Calu3 (cell line): ENCODE results near the gene OTUD6A. TPM values are rescaled to one million over a fixed set of nuclear protein-coding genes. Genes with fewer than 3 reads are reported as not detected.

Experiments
- BruUV-seq: library from RNA; stranded (reverse); fragments of 400-500 nt; replicated peaks from 2 replicates; lab custom pipeline; 2021; lab: Mats Ljungman, UMichigan
- CTCF ChIA-PET: fragments of 300-600 bp; sonication (Branson Sonifier 250); formaldehyde crosslinking; loops from one replicate; lab custom pipeline; 2022; ENCODE audit warnings: antibody characterized with exemption; lab: Charles Lee
- DNase-seq: peaks from one replicate; pipeline ENCODE4 v3.0.0; 2022
- H3K27ac Mint-ChIP-seq: one replicate; pipeline ENCODE4 v1.8.0; 2022; ENCODE audit warnings: mixed read lengths; ENCODE audit not compliant: unreplicated experiment
- H3K27me3 Mint-ChIP-seq: one replicate; pipeline ENCODE4 v1.8.0; 2022; ENCODE audit warnings: mixed read lengths; ENCODE audit not compliant: unreplicated experiment
- H3K36me3 Mint-ChIP-seq: one replicate; pipeline ENCODE4 v1.8.0; 2022; ENCODE audit warnings: mild to moderate bottlenecking, moderate library complexity, mixed read lengths; ENCODE audit not compliant: insufficient read depth, unreplicated experiment
- H3K4me1 Mint-ChIP-seq: one replicate; pipeline ENCODE4 v1.8.0; 2022; ENCODE audit warnings: mild to moderate bottlenecking, low read depth, mixed read lengths; ENCODE audit not compliant: unreplicated experiment
- H3K4me3 Mint-ChIP-seq: one replicate; pipeline ENCODE4 v1.8.0; 2022; ENCODE audit warnings: mild to moderate bottlenecking, low read depth, moderate library complexity, mixed read lengths; ENCODE audit not compliant: unreplicated experiment
- H3K9me3 Mint-ChIP-seq: one replicate; pipeline ENCODE4 v1.8.0; 2022; ENCODE audit warnings: low read depth, mixed read lengths; ENCODE audit not compliant: unreplicated experiment
- CTCF ChIP-seq: fragments of 200-600 bp; IDR thresholded peaks from one replicate; pipeline ENCODE4 v1.8.0; 2022; ENCODE audit warnings: antibody characterized with exemption; ENCODE audit not compliant: unreplicated experiment
- intact Hi-C: fragments of 100-400 bp; cut with micrococcal nuclease; formaldehyde crosslinking; loops from one replicate; pipeline ENCODE4 v1.10.0; 2022; ENCODE audit not compliant: unreplicated experiment
- total RNA-seq: library from RNA; stranded (reverse); gene quantifications from 2 replicates; pipeline ENCODE4 v1.2.3, GENCODE V29; 2022

Gene OTUD6A
- total RNA-seq, 1 experiment from 2014 or later, result not detected

- no peaks in the 10 kb centered on the region for H3K36me3 Mint-ChIP-seq
- H3K27me3 Mint-ChIP-seq, result no peaks in the 10 kb centered on the region
These were observed 7.9 kb upstream of the OTUD6A start for GRCh38 chrX:70054391-70054790.

GRCh38 chrX:70062961-70063550, 799 bp downstream of the OTUD6A start:
- CTCF ChIA-PET, result no interaction called here
- BruUV-seq, result no TSS peak
- H3K36me3 Mint-ChIP-seq, result no peaks in the 10 kb centered on the region
- peaks cover 2% of the 10 kb centered on the region for H3K9me3 Mint-ChIP-seq
- TF ChIP-seq CTCF, result no peak
- no peak overlapping the region for H3K4me3 Mint-ChIP-seq
- H3K27ac Mint-ChIP-seq, result no peak overlapping the region
- no peaks in the 10 kb centered on the region for H3K4me1 Mint-ChIP-seq
- no peak for DNase-seq
- intact Hi-C loops, result no loop called here
- H3K27me3 Mint-ChIP-seq, result peaks cover 25% of the 10 kb centered on the region

More at GRCh38 chrX:70054391-70054790, 7.9 kb upstream of the OTUD6A start:
- no peak for DNase-seq
- H3K4me1 Mint-ChIP-seq, result no peaks in the 10 kb centered on the region
- H3K4me3 Mint-ChIP-seq, result no peak overlapping the region
- TF ChIP-seq CTCF, result no peak
- no TSS peak for BruUV-seq
- CTCF ChIA-PET, result no interaction called here
- H3K9me3 Mint-ChIP-seq, result no peaks in the 10 kb centered on the region
- H3K27ac Mint-ChIP-seq, result no peak overlapping the region
- intact Hi-C loops, result no loop called here

- no peaks in the 10 kb centered on the region for H3K4me1 Mint-ChIP-seq
These were observed 4.4 kb downstream of the OTUD6A start for GRCh38 chrX:70066646-70067045.

GRCh38 chrX:70079297-70079696, 17.0 kb downstream of the OTUD6A start:
- no peak for TF ChIP-seq CTCF
- CTCF ChIA-PET, result no interaction called here
- no TSS peak for BruUV-seq
- Mint-ChIP-seq H3K36me3 (no peaks in the 10 kb centered on the region), H3K9me3 (peaks cover 3% of the 10 kb centered on the region), H3K27ac (no peak overlapping the region), H3K27me3 (peaks cover 15% of the 10 kb centered on the region), H3K4me1 (no peaks in the 10 kb centered on the region), H3K4me3 (no peak overlapping the region)
- intact Hi-C loops, result no loop called here
- no peak for DNase-seq

More at GRCh38 chrX:70066646-70067045, 4.4 kb downstream of the OTUD6A start:
- no peak overlapping the region for H3K27ac Mint-ChIP-seq
- DNase-seq, result no peak
- no peaks in the 10 kb centered on the region for H3K36me3 Mint-ChIP-seq
- H3K4me3 Mint-ChIP-seq, result no peak overlapping the region
- CTCF ChIA-PET, result no interaction called here
- H3K27me3 Mint-ChIP-seq, result peaks cover 29% of the 10 kb centered on the region
- intact Hi-C loops, result no loop called here
- TF ChIP-seq CTCF, result no peak
- no TSS peak for BruUV-seq
- H3K9me3 Mint-ChIP-seq, result no peaks in the 10 kb centered on the region
